Measurements from ENCODE around the gene RBM8A.

Gene RBM8A

GRCh38 chr1:145871994-145872924 is 55.0 kb downstream of the RBM8A start:
- DNase-seq: no peak

Data from COR-L47 (cell line).